PC-3 (cell line): ENCODE results near the gene FAM177A1. TPM values are rescaled to one million over a fixed set of nuclear protein-coding genes. Genes with fewer than 3 reads are reported as not detected.

Source experiments
- ATAC-seq: fragments of 200-7000 bp; cut with Tn5 transposase; 2 replicates; pipeline ENCODE4 v1.9.1; 2020; ENCODE audit warnings: mild to moderate bottlenecking, moderate library complexity
- BruUV-seq: library from RNA; stranded (reverse); fragments of 400-500 nt; replicated peaks from 2 replicates; lab custom pipeline; 2021; lab: Mats Ljungman, UMichigan
- CTCF ChIA-PET: fragments of 300-600 bp; sonication (Branson Sonifier 250); formaldehyde crosslinking; loops from one replicate; lab custom pipeline; 2022; ENCODE audit warnings: antibody characterized with exemption; lab: Charles Lee
- POLR2A ChIA-PET: fragments of 300-600 bp; sonication (Branson Sonifier 250); formaldehyde crosslinking; loops from one replicate; lab custom pipeline; 2022; ENCODE audit warnings: antibody characterized with exemption; ENCODE audit not compliant: unreplicated experiment; lab: Charles Lee
- DNase-seq: peaks from one replicate; pipeline ENCODE4 v3.0.0-alpha.2; 2015
- H2AFZ ChIP-seq: fragments of 300-600 bp; sonication (generic); 2 replicates; pipeline ENCODE4 v1.6.0; 2016; ENCODE audit warnings: antibody characterized with exemption, low read length
- H3F3A ChIP-seq: fragments of 300-600 bp; sonication (generic); one replicate; pipeline ENCODE4 v1.6.0; 2017; ENCODE audit warnings: antibody characterized with exemption, low read length, control low read depth, mild to moderate bottlenecking; ENCODE audit not compliant: unreplicated experiment
- H3K27ac ChIP-seq: fragments of 300-600 bp; sonication (generic); 2 replicates; pipeline ENCODE4 v1.5.1; 2016; ENCODE audit warnings: mild to moderate bottlenecking, low read length
- H3K27me3 ChIP-seq: fragments of 300-600 bp; sonication (generic); 2 replicates; pipeline ENCODE4 v1.6.1; 2016; ENCODE audit warnings: low read length, mixed read lengths
- H3K36me3 ChIP-seq: fragments of 300-600 bp; sonication (generic); 2 replicates; pipeline ENCODE4 v1.6.1; 2016; ENCODE audit warnings: low read depth, mixed run types, low read length, mixed read lengths
- H3K4me1 ChIP-seq: fragments of 300-600 bp; sonication (generic); 2 replicates; pipeline ENCODE4 v1.5.1; 2016; ENCODE audit warnings: low read length; ENCODE audit not compliant: insufficient read depth
- H3K4me2 ChIP-seq: fragments of 300-600 bp; sonication (generic); 2 replicates; pipeline ENCODE4 v1.6.0; 2016; ENCODE audit warnings: low read length
- H3K4me3 ChIP-seq: fragments of 300-600 bp; sonication (generic); 2 replicates; pipeline ENCODE4 v1.5.1; 2016; ENCODE audit warnings: mild to moderate bottlenecking, low read length, mixed read lengths
- H3K79me2 ChIP-seq: fragments of 300-600 bp; sonication (generic); 2 replicates; pipeline ENCODE4 v1.6.1; 2017; ENCODE audit warnings: low read length, mixed read lengths
- H3K9ac ChIP-seq: fragments of 300-600 bp; sonication (generic); 2 replicates; pipeline ENCODE4 v1.6.0; 2016; ENCODE audit warnings: mild to moderate bottlenecking, low read length
- H3K9me2 ChIP-seq: fragments of 300-600 bp; sonication (generic); replicated peaks from 2 replicates; pipeline ENCODE4 v1.6.1; 2016; ENCODE audit warnings: mixed run types, low read length, mixed read lengths
- H3K9me3 ChIP-seq: fragments of 300-600 bp; sonication (generic); 2 replicates; pipeline ENCODE4 v1.6.1; 2016; ENCODE audit warnings: low read length, mixed read lengths
- H4K20me1 ChIP-seq: fragments of 300-600 bp; sonication (generic); 2 replicates; pipeline ENCODE4 v1.6.1; 2016; ENCODE audit warnings: low read length, mixed read lengths
- EZH2 ChIP-seq: fragments of 300-600 bp; sonication (generic); IDR thresholded peaks from one replicate; pipeline ENCODE4 v1.6.1; 2017; ENCODE audit warnings: antibody characterized with exemption, mild to moderate bottlenecking, low read length; ENCODE audit not compliant: unreplicated experiment
- EZH2phosphoT487 ChIP-seq: fragments of 300-600 bp; sonication (generic); IDR thresholded peaks from 2 replicates; pipeline ENCODE4 v1.6.1; 2018; ENCODE audit warnings: mild to moderate bottlenecking, antibody characterized with exemption, low read length, borderline replicate concordance
- intact Hi-C: fragments of 100-400 bp; cut with micrococcal nuclease; formaldehyde crosslinking; loops from 2 replicates; pipeline ENCODE4 v1.9.0; 2023
- total RNA-seq: library from RNA; depleted of rRNA; stranded (reverse); fragments of >200 nt; gene quantifications from 2 replicates; pipeline ENCODE4 v1.2.3, GENCODE V29; 2014
- TF ChIP-seq, protein P1 (sequence below): fragments of 300-600 bp; sonication (generic); conservative IDR thresholded peaks from 2 replicates; pipeline ENCODE4 v1.5.1; 2017; ENCODE audit warnings: antibody characterized with exemption, low read depth, mild to moderate bottlenecking, low read length

The FAM177A1 gene
- total RNA-seq, 1 experiment from 2014 or later = 36.2 TPM

DNA sequence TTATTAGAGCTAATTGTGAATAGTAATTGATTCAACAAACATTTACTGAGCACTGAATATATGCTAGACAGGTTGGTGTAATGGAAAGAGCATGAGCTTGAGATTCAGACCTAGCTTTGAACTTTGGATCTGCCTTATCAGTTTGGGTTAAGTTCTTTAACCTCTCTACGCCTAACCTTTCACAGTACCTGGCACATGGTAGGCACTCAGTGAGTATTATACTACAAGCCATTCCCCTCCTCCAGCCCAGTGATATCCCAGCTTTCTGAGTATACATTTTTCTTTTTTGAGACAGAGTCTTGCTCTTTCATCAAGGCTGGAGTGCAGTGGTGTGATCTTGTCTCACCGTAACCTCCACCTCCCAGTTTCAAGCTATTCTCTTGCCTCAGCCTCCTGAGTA, 32.0 kb downstream of the FAM177A1 start:
- Histone ChIP-seq H2AFZ (no peak overlapping the region), H3K9me2 (no peaks in the 10 kb centered on the region), H3K79me2 (no peaks in the 10 kb centered on the region), H3K36me3 (peaks cover 13% of the 10 kb centered on the region), H3K9ac (no peak overlapping the region), H3K4me3 (no peak overlapping the region), H3K4me1 (no peaks in the 10 kb centered on the region), H3K27ac (no peak overlapping the region), H3F3A (no peaks in the 10 kb centered on the region), H3K27me3 (no peaks in the 10 kb centered on the region), H3K4me2 (no peak overlapping the region), H4K20me1 (no peaks in the 10 kb centered on the region), H3K9me3 (no peaks in the 10 kb centered on the region)
- TF ChIP-seq, protein P1, sequence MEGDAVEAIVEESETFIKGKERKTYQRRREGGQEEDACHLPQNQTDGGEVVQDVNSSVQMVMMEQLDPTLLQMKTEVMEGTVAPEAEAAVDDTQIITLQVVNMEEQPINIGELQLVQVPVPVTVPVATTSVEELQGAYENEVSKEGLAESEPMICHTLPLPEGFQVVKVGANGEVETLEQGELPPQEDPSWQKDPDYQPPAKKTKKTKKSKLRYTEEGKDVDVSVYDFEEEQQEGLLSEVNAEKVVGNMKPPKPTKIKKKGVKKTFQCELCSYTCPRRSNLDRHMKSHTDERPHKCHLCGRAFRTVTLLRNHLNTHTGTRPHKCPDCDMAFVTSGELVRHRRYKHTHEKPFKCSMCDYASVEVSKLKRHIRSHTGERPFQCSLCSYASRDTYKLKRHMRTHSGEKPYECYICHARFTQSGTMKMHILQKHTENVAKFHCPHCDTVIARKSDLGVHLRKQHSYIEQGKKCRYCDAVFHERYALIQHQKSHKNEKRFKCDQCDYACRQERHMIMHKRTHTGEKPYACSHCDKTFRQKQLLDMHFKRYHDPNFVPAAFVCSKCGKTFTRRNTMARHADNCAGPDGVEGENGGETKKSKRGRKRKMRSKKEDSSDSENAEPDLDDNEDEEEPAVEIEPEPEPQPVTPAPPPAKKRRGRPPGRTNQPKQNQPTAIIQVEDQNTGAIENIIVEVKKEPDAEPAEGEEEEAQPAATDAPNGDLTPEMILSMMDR = no peak
- TF ChIP-seq EZH2phosphoT487 = no peak
- no peak for TF ChIP-seq EZH2
- intact Hi-C loops = no loop called here
- ChIA-PET CTCF (interaction anchor here (0.5 kb wide), 1 partner anchor 83 kb away, joined by 3 read pairs; no protein-coding TSS in a partner anchor), POLR2A (no interaction called here)
- no peak for ATAC-seq
- no peak for DNase-seq
- BruUV-seq = no TSS peak

DNA sequence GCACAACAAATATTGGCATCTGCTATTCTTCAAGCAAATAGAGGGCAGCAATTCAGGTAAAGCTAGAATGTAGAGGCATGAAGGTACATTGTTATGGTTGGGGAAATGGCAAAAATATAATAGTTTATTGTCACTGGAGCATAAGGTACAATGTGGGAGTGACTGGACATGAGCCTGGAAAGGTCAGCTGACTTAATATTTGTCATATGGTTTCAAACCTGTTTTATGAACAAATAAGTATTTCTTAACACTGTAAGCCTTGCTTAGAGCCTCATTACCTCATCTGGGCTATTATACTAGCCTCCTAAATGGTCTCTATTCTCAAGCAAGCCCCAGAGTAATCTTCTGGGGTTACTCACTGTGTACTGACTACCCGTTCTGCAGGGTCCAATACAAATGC, 33.7 kb downstream of the FAM177A1 start:
- Histone ChIP-seq H3K27ac (no peak overlapping the region), H3K9me3 (no peaks in the 10 kb centered on the region), H4K20me1 (no peaks in the 10 kb centered on the region), H3K36me3 (peaks cover 17% of the 10 kb centered on the region), H3K9ac (no peak overlapping the region), H2AFZ (no peak overlapping the region), H3K4me2 (no peak overlapping the region), H3K79me2 (no peaks in the 10 kb centered on the region), H3F3A (no peaks in the 10 kb centered on the region), H3K4me1 (no peaks in the 10 kb centered on the region), H3K9me2 (no peaks in the 10 kb centered on the region), H3K27me3 (no peaks in the 10 kb centered on the region), H3K4me3 (no peak overlapping the region)
- BruUV-seq = no TSS peak
- ChIA-PET POLR2A (no interaction called here), CTCF (no interaction called here)
- DNase-seq = peak; percentile 30
- TF ChIP-seq, protein P1 = no peak
- intact Hi-C loops = loop anchor here (5.0 kb wide), 1 partner anchor 32 kb away; the partner anchor contains the start of gene FAM177A1
- ATAC-seq = peak; percentile 66

DNA sequence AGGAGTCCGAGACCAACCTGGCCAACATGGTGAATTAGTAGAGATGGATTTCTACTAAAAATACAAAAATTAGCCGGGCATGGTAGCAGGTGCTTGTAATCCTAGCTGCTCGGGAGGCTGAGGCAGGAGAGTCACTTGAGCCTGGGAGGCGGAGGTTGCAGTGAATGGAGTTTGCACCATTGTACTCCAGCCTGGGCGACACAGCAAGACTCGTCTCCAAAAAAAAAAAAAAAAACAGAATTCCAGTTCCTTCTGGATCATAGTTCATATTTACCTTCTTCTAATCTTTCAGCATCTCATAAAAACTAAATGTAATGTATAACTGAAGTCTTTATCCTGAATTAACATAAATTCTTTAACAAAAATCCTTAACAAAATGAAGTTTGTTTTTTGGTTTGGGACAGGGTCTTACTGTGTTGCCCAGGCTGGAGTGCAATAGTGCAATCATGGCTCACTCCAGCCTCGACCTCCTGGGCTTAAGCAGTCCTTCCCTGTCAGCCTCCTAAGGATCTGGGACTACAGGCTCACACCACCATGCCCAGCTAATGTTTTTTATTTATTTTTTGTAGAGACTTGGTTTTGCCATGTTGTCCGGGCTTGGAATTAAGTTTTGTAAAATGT, 37.6 kb downstream of the FAM177A1 start:
- Histone ChIP-seq H3K9me3 (no peaks in the 10 kb centered on the region), H3K79me2 (no peaks in the 10 kb centered on the region), H2AFZ (no peak overlapping the region), H3K27me3 (no peaks in the 10 kb centered on the region), H3F3A (no peaks in the 10 kb centered on the region), H3K9me2 (no peaks in the 10 kb centered on the region), H3K27ac (no peak overlapping the region), H3K36me3 (peaks cover 21% of the 10 kb centered on the region), H3K4me1 (no peaks in the 10 kb centered on the region), H3K4me3 (no peak overlapping the region), H3K4me2 (no peak overlapping the region), H3K9ac (no peak overlapping the region), H4K20me1 (no peaks in the 10 kb centered on the region)
- DNase-seq (no peak), ATAC-seq (no peak)
- no TSS peak for BruUV-seq
- TF ChIP-seq EZH2 = no peak
- TF ChIP-seq, protein P1 = no peak
- TF ChIP-seq EZH2phosphoT487 = no peak
- intact Hi-C loops = loop anchor here (5.0 kb wide), 1 partner anchor 36 kb away; the partner anchor contains the start of gene FAM177A1
- ChIA-PET CTCF (no interaction called here), POLR2A (no interaction called here)
